Right lobe of liver (tissue), 6 donors: ENCODE data around the gene WASF3. TPM values are rescaled to one million over a fixed set of nuclear protein-coding genes. Genes with fewer than 3 reads are reported as not detected.

Source experiments
- ATAC-seq, 4 donors: fragments of 200-7000 bp; cut with Tn5 transposase; one replicate each; pipeline ENCODE4 v1.9.1; 2020; ENCODE audit warnings: mild to moderate bottlenecking in 4 of 4, moderate library complexity in 4 of 4
- DNase-seq, 3 donors: peaks; one replicate each; pipeline ENCODE4 v3.0.0-alpha.2; 2020
- H3K27ac ChIP-seq, 3 donors: fragments of 200-600 bp; one replicate each; pipeline ENCODE4 v1.8.0; 2022
- H3K27me3 ChIP-seq, 2 donors: fragments of 200-600 bp; one replicate each; pipeline ENCODE4 v1.8.0; 2022
- H3K36me3 ChIP-seq, 4 donors: fragments of 200-600 bp; sonication (generic) in 1 of 4; one replicate each; pipeline versions ENCODE4 v1.5.1 to v1.8.0; 2017 to 2022; ENCODE audit warnings: control low read depth in 1 of 4
- H3K4me1 ChIP-seq, 4 donors: fragments of 200-600 bp; sonication (generic) in 1 of 4; one replicate each; pipeline versions ENCODE4 v1.5.1 to v1.8.0; 2017 to 2022; ENCODE audit warnings: control low read depth in 1 of 4
- H3K4me3 ChIP-seq, 3 donors: fragments of 200-600 bp; one replicate each; pipeline ENCODE4 v1.8.0; 2022
- H3K9me3 ChIP-seq, 4 donors: fragments of 200-600 bp; sonication (generic) in 1 of 4; one replicate each; pipeline versions ENCODE4 v1.5.1 to v1.8.0; 2017 to 2022; ENCODE audit warnings: control low read depth in 1 of 4
- CTCF ChIP-seq, 4 donors: fragments of 200-600 bp in 3 of 4; fragments of 450-650 bp in 1 of 4; IDR thresholded peaks; one replicate each; pipeline versions ENCODE4 v1.5.1 to v1.8.0; 2016 to 2022; ENCODE audit warnings: antibody characterized with exemption in 4 of 4, mild to moderate bottlenecking in 2 of 4
- POLR2A ChIP-seq: fragments of 450-650 bp; IDR thresholded peaks from one replicate; pipeline ENCODE4 v1.6.1; 2017; ENCODE audit warnings: antibody characterized with exemption, mild to moderate bottlenecking
- WGBS: methylation state at CpG from one replicate; pipeline ENCODE4 v1.1.6; 2018; ENCODE audit warnings: low coverage, low lambda C conversion rate; ENCODE audit not compliant: insufficient coverage; ENCODE audit errors: missing lambda C conversion rate; 5-methylcytosine and 5-hydroxymethylcytosine counted together
- intact Hi-C, 2 donors: fragments of 100-400 bp; cut with DNase I; formaldehyde crosslinking; loops; one replicate each; pipeline versions ENCODE4 v1.11.2 to v1.14.1; 2022
- total RNA-seq, 6 experiments: library from RNA; depleted of rRNA in 2 of 6; stranded (reverse); fragments of >200 nt in 2 of 6; fragmentation: NEBNext Ultra II Directional in 3 of 6; extraction: Animal tissue kit (Norgen Biotek cat#: 25700) in 3 of 6; gene quantifications; one replicate each; pipeline versions ENCODE4 v1.1.0 to v1.2.4, GENCODE V29; 2016 to 2023
- donor health status: DM: no; HTN: yes; CAD: no.
- donor health status: DM: no; HTN: no; CAD: no.
- donor health status: DM: no; HTN: no; CAD: no.
- donor health status: DM: no; HTN: yes; CAD: no.
- donor health status: DM: no; HTN: yes; CAD: no.

Gene WASF3
- total RNA-seq, 6 experiments from 2014 or later = 5.8 to 14.5 (median 8.3) TPM

GRCh38 chr13:26621731-26622401 is 64.4 kb downstream of the WASF3 start:
- H3K9me3 ChIP-seq = peaks cover 0 to 6% (median 3%) of the 10 kb centered on the region in 4 donors
- H3K36me3 ChIP-seq = no peaks in the 10 kb centered on the region
- H3K27me3 ChIP-seq = no peaks in the 10 kb centered on the region
- H3K4me1 ChIP-seq = peaks cover 0 to 3% (median 0%) of the 10 kb centered on the region in 4 donors
- no peak for TF ChIP-seq CTCF (IDR thresholded peaks at IDR 0.05)
- no peak for TF ChIP-seq POLR2A
- DNase-seq (no peak), ATAC-seq (peak; percentile 73 to 94 (median 92))
- H3K27ac ChIP-seq = peak overlapping the region in 1 of 3 donors; percentile 48
- intact Hi-C loops = no loop called here
- 66% methylated on average over 4 of the region's 4 CpGs for WGBS
- H3K4me3 ChIP-seq = no peak overlapping the region

- no peak overlapping the region for H3K4me3 ChIP-seq
- peaks cover 0 to 6% (median 3%) of the 10 kb centered on the region in 4 donors for H3K9me3 ChIP-seq
- intact Hi-C loops = no loop called here
- ATAC-seq = peak in 3 of 4 donors; percentile 59 to 77 (median 74)
- TF ChIP-seq POLR2A (no peak), CTCF (IDR thresholded peaks at IDR 0.05) (no peak)
- H3K27me3 ChIP-seq = no peaks in the 10 kb centered on the region
- no peak for DNase-seq
- H3K36me3 ChIP-seq = no peaks in the 10 kb centered on the region
- 38% methylated on average over 1 of the region's 3 CpGs for WGBS
- H3K27ac ChIP-seq = no peak overlapping the region
- peaks cover 0 to 3% (median 0%) of the 10 kb centered on the region in 4 donors for H3K4me1 ChIP-seq
These were observed 65.6 kb downstream of the WASF3 start for GRCh38 chr13:26623125-26623524.

- WGBS = 88% methylated on average over 1 of the region's 1 CpG
- Histone ChIP-seq H3K27me3 (no peaks in the 10 kb centered on the region), H3K36me3 (no peaks in the 10 kb centered on the region), H3K9me3 (peaks cover 0 to 6% (median 3%) of the 10 kb centered on the region in 4 donors), H3K4me1 (peaks cover 0 to 3% (median 0%) of the 10 kb centered on the region in 4 donors), H3K27ac (no peak overlapping the region), H3K4me3 (no peak overlapping the region)
- intact Hi-C loops = no loop called here
- no peak for ATAC-seq
- TF ChIP-seq POLR2A (no peak), CTCF (IDR thresholded peaks at IDR 0.05) (no peak)
- no peak for DNase-seq
These were observed 67.1 kb downstream of the WASF3 start for GRCh38 chr13:26624572-26624971.

GRCh38 chr13:26626271-26626670 is 68.8 kb downstream of the WASF3 start:
- TF ChIP-seq POLR2A (no peak), CTCF (IDR thresholded peaks at IDR 0.05) (no peak)
- 72% methylated on average over 2 of the region's 2 CpGs for WGBS
- H3K27me3 ChIP-seq = no peaks in the 10 kb centered on the region
- H3K9me3 ChIP-seq = peaks cover 0 to 6% (median 3%) of the 10 kb centered on the region in 4 donors
- H3K36me3 ChIP-seq = no peaks in the 10 kb centered on the region
- intact Hi-C loops = no loop called here
- H3K27ac ChIP-seq = no peak overlapping the region
- ATAC-seq = no peak
- no peak overlapping the region for H3K4me3 ChIP-seq
- DNase-seq = no peak
- H3K4me1 ChIP-seq = no peaks in the 10 kb centered on the region
